LHCN-M2 (cell line): Measurements from ENCODE around the gene PHF21A. TPM values are rescaled to one million over a fixed set of nuclear protein-coding genes. Genes with fewer than 3 reads are reported as not detected.
"Not testable (repeated sequence)": the region's sequence is repeated elsewhere in the genome, so short reads cannot be mapped to it uniquely, and the experiment has no call there.

Experiments
- DNase-seq: peaks from one replicate; pipeline ENCODE4 v3.0.0-alpha.2; 2012; ENCODE audit warnings: low read depth
- total RNA-seq: library from RNA; depleted of rRNA; stranded (reverse); fragments of >200 nt; gene quantifications from 2 replicates; pipeline ENCODE4 v1.2.3, GENCODE V29; 2014

The PHF21A gene
- total RNA-seq, 1 experiment from 2014 or later: 10.7 TPM

- DNase-seq: peak; percentile 74
Observed at GRCh38 chr11:46120346-46121300, 631 bp downstream of the PHF21A start.

DNA sequence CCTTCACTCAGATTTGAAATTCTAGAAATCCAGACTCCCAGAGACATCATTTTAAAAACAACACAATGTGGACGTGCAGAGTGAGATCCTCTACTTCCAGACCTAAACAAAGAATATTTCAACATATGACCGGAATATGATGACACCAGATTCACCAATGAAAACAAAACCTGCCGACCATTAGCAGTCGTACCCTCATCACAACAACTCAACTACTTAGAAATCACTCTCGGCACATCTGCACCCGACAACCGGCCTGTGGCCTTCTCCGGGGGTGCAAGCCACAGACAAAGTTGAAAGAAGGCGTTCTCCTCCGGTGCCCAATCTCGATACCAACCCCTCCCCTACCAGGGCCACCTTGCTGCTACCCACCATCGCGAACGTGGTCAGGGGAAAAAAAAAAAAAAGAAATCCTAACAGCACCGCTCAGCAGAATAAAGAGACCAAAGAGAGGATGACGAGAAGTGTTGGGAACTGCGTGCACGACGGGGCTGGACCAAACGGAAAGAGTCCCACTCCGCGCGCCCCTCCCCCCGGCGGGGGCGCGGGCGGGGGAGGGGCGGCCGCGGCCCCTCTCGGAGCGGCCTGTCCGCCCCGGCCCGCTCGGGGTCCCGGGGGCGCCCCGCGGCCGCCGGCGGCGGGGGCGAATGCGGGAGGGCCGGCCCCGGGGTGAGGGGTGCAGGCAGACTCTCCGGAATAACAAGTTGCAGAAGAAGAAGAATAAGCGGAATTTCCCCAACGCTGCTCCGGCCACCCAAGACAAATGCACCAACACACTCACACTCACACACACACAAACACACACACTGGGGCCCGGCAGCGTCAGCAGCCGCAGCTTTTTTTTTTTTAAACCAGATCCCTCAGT is 1.7 kb downstream of the PHF21A start:
- peak; percentile 66 for DNase-seq

DNA sequence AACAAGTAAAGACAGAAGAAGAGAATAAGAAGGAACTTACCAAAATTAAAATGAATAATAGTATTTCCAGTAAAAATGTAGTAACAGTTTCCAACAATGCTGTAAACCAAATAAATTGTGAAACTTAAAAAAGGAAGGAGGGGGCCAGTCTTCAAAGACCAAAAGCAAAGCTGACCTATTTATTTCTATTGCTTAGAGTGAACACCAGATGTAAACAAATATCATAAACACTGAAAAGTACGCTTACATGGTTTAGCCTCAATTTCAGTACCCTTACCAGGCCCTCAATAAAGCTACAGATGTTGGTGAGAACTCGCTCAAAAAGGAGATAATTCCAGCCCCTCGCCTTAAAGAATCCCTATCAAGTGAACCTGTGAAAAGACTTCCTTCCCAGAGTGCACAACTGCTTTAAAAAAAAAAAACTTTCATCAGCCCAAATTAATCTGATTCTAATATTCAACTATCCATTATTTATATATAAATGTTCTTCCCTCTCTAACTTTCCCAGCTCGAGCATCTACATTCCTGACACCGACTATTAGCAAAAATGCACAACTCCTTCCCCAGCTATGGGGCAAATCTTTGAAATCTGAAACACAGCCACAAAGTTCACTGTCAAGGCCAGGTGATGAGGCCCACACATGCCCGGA is 2.4 kb downstream of the PHF21A start:
- no peak for DNase-seq

DNA sequence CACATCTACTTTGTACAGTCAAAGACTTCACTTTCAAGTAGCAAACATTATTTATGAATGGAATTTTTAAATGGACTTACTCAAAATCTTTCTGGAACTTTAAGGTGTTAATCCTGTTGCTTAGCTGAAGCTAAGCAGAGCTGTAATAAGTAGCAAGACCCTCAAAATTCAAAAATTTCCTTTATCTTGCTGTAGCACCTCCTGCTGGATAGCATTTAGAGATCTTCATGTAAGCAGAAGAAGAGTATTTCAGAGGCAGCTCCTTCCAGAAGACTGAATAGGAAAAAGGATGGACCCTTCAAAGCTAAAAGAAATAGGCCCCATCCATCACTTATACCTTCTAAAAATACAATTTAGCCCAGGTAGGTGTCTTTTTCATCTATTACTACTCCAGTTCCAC is 3.4 kb downstream of the PHF21A start:
- no peak for DNase-seq

DNA sequence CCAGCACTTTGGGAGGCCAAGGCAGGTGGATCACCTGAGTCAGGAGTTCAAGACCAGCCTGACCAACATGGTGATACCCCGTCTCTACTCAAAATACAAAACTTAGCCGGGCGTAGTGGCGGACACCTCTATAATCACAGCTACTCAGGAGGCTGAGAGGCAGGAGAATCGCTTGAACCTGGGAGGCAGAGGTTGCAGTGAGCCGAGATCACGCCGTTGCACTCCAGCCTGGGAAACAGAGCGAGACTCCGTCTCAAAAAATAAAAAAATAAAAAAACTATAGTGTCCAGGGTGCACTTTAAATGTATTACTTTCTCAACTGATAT is 4.6 kb downstream of the PHF21A start:
- DNase-seq: not testable (repeated sequence)

DNA sequence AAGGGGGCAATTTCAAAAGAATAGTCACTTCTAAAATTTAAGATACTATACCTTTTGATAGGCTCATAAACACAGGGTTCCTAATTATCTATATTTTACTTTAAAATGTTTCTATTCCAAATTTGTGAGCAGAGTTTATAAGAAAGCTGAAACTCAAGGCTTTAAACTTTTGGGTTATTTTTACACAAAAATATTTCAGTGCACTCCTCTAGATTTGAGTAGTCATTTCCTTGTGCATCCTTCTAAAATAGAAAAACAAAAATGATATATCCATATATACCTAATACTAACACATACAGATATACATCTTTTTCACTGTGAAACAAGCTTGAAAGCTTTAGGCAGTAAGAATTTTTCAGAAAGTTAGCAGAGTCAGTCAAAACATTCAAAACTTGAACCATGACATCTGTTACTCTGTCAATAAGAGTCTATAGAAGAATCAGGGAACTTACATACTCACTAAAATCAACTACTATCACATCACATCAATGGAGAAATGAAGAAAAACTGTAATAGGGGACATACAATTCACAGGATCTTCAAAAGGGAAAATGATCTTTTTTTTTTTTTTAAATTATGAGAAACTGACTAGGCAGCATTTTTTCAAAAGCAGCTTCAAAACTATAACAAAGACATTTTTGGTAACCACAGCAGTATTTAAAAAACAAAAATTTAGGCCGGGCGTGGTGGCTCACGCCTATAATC is 5.1 kb downstream of the PHF21A start:
- DNase-seq: no peak

DNA sequence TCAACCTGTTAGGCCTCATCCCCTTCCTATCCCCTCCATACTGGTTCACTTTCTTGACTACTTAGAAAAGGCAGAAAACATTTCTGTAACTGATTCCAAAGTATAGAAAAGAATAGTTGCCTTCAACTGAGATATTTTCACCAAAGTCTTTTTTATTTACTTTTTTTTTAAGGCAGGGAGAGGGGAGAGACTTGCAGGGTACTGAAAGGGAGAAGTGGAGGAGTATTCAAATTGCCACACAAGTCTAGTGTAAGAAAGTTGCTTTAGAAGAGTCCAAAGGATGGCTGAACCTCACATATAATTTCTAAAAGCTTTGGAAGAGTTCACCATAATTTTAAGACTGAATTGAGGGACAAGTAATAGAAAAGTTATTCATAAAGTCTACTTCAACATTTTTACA is 6.3 kb downstream of the PHF21A start:
- DNase-seq: no peak

- DNase-seq: no peak
Observed at GRCh38 chr11:46114378-46114777, 6.9 kb downstream of the PHF21A start.

DNA sequence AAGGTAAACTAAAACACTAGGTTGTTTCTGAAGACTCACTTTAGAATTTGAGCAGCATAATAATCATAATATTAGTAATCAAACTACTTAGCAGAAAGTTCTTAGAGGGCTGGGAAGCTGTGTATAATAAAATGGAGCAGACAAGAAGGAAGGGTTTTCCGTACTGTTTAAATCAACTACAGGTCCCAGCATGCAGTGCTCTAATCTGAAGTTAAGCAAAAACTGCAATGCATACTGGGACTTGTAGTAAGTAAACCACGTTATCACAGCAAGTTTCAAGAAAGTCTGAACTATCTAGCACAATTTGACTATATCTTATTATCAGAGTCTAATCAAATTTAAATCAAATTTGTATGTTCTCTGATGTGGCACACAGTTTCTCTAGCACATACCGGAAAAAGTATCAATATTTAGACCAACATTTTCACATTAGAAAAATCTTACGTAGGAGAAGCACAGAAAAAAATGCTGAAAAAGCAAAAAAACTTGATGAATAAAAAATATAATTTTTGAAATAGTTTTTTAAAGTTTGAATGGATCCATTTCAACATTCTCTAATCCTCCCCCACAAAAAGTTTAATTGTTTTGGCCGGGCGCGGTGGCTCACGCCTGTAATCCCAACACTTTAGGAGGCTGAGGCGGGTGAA is 8.2 kb downstream of the PHF21A start:
- peak; percentile 67 for DNase-seq

- no peak for DNase-seq
Observed at GRCh38 chr11:46108751-46109150, 12.5 kb downstream of the PHF21A start.

DNA sequence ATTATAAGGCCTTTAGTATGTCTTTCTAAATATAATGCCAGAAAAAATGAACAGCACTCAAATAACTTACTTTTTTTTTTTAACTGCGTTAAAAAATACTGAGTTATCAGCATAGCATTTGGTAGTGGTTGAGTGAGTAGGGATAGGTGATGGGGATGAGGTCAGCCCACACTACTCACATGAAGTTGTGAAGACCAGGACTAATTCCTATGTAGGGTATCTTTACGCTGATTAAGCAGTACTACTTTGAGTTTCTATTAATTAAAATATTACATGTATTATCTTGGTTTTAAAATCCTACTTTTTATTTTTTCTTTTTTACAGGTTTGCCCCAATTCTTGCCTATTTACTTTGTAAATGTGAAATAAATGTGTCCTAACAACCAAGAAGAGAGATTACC is 13.5 kb downstream of the PHF21A start:
- no peak for DNase-seq

DNA sequence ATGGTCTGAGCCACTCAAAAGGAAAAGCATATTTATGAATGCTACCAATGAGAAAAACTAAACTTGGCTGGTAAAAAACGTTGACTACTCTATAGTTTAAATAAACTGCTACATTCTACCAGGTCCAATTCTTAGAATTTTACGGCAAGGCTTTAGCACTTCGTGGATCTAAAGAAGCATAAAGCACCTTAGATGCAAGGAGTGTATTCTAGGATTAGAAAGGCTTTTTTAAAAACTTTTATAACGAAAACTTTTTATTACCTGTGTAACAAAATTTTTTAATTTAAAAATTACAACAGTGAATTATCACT is 13.9 kb downstream of the PHF21A start:
- no peak for DNase-seq

DNA sequence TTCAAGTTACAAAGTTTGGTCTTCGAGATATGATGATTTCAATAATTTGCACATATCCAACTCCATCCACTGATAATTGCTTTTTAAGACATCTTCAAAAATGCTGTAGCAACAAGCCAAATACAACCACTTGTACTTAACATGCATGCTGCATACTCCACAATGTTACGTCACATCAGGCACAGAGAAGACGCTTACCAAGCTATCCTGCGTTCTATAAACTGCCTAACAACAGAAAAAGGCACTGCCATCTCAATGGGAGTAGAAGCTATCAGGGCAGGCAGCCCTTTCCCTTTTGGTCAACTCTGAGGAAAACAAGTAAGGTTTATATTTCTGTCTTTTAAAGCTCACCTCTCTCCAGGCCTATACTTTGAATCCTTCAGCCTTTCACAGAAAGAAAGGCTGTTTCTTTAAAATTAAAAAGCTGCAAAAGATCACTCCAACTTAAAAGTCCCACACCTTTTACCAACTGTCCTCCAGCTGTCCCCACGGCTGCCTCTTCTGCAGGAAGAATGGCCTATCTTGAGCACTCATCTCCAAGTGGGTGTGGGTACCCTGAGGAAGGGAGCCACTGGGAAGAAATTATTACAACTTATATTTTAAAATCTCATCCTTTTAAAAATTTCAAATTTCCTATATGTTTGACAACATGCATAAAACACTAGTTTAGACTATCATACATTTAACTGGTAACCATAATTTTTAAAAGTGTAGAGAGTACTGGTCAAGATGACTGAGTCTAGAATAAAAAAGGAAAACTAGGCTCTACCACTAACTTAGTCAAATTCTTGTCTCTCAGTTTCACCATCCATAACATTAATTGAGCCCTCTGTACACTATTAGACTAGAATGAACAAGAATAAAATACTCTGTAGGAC is 14.5 kb downstream of the PHF21A start:
- peak; percentile 20 for DNase-seq

DNA sequence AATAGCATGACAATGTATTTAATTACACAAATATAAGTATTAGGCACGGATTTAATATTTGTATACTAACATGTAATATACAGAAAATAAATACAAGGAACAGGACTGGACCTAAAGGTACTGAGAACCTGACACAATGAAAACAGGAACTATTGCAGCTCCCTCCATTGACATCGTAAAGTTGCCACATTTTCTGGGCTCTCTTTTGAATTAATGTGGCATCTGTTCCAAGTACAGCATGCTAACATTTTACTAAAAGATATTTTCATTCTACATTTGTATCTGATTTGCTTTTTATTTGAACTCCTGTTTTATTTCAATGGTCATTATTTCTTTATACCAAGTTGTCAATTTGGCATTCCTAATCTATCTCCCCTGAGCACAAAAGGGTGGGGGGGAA is 15.3 kb downstream of the PHF21A start:
- DNase-seq: no peak

DNA sequence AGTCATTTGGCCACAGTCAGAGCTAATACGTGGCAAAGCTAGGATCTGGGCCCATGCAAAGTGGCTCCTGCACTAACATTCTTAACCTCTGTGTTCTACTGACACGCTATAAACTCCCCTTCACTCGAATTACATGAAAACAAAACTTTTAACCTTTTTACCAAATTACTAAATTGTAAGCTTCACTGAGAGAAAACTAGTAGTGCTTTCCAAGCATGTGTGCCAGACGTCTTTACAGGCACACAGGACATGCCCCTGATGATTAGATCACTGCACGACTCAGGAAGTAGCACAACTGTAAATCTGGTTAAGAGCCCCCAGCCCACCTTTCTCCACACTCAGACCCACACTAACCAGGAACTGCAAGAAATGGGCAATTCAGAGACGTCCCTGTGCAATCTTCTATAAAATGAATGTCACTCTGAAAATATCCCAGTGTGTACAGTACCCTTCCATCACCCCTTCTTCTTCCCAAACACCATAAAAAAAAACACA is 16.1 kb downstream of the PHF21A start:
- DNase-seq: no peak

DNA sequence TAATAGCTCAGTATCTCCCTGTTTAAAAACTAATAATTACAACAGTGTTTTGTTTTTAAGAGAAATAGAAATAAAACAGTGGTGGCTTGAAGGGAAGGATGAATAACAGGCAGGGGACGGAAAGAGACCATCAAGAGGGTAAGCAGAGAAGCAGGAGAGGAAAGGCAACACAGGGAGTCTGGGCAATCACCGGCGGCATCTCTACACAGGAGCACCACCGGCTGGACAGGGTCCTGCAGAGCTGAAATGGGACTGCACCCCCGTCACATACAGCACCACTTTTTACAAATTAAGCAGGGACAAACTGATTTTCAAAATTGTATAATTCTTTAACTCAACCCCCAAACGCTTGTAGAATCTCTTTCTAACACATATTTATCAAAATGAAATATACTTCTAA is 18.4 kb downstream of the PHF21A start:
- no peak for DNase-seq

DNA sequence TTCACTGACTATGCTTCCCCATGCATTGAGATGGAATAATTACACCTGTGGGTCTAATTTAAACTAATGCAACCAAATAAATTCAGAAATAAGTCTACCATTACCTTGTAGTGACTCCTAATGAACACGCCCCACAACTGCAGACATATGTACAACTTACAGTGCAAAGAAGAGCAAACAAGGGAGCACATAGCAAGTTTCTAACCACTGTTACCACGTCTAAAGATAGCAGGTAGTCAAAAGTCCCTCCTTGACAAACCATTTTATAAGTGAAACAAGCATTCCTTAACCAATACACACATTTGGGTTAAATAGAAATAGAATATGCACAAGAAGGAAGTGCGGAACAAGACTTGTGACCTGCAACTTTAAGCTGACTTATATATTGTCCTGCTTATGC is 20.6 kb downstream of the PHF21A start:
- DNase-seq: no peak

- DNase-seq: peak; percentile 31
Observed at GRCh38 chr11:46099963-46100316, 21.3 kb downstream of the PHF21A start.

GRCh38 chr11:46090375-46090774 is 30.9 kb downstream of the PHF21A start:
- no peak for DNase-seq

- no peak for DNase-seq
Observed at GRCh38 chr11:46079662-46080061, 41.6 kb downstream of the PHF21A start.
